GM12892 (cell line): ENCODE results near the gene DOCK2.

Experiments used
- POLR2A ChIP-seq: IDR thresholded peaks from 2 replicates; pipeline ENCODE4 v1.6.1; 2011; ENCODE audit warnings: low read depth, low read length, control low read depth
- POLR2AphosphoS5 ChIP-seq: IDR thresholded peaks from 2 replicates; pipeline ENCODE4 v1.6.1; 2011; ENCODE audit warnings: low read depth, low read length, control low read depth
- TAF1 ChIP-seq: IDR thresholded peaks from 2 replicates; pipeline ENCODE4 v1.6.1; 2011; ENCODE audit warnings: low read depth, mild to moderate bottlenecking, control low read depth, low read length, borderline replicate concordance

GRCh38 chr5:169728418-169728817 is 91.3 kb downstream of the DOCK2 start:
- TF ChIP-seq POLR2A (no peak), POLR2AphosphoS5 (no peak), TAF1 (no peak)
